GM23338 (cell line): ENCODE measurements around the gene ZDHHC3.

Source experiments
- CREB1 ChIP-seq: fragments of 250-450 bp; sonication (Bioruptor Pico); IDR thresholded peaks from 2 replicates; pipeline ENCODE4 v1.5.0; 2020; ENCODE audit warnings: low read depth, mild to moderate bottlenecking, moderate library complexity
- EZH2 ChIP-seq: fragments of 200-600 bp; sonication (generic); IDR thresholded peaks from one replicate; pipeline ENCODE4 v1.8.0; 2017; ENCODE audit warnings: antibody characterized with exemption, mild to moderate bottlenecking, low read depth; ENCODE audit not compliant: unreplicated experiment
- EZH2phosphoT487 ChIP-seq: fragments of 200-600 bp; sonication (generic); IDR thresholded peaks from one replicate; pipeline ENCODE4 v1.8.1; 2018; ENCODE audit warnings: antibody characterized with exemption; ENCODE audit not compliant: unreplicated experiment
- JUNB ChIP-seq: IDR thresholded peaks from one replicate; pipeline ENCODE4 v1.6.1; 2016; ENCODE audit warnings: antibody characterized with exemption; ENCODE audit not compliant: unreplicated experiment
- NANOG ChIP-seq: IDR thresholded peaks from 2 replicates; pipeline ENCODE4 v1.6.1; 2016; ENCODE audit warnings: antibody characterized with exemption, borderline replicate concordance
- POLR2AphosphoS5 ChIP-seq: IDR thresholded peaks from 2 replicates; pipeline ENCODE4 v1.6.1; 2016; ENCODE audit warnings: antibody characterized with exemption, low read depth
- TF ChIP-seq, protein P1 (sequence below), 2 experiments: fragments of 200-600 bp in 1 of 2; sonication (generic) in 1 of 2; conservative IDR thresholded peaks; 2 replicates each; pipeline versions ENCODE4 v1.5.1 to v1.6.1; 2016 to 2017; ENCODE audit warnings: antibody characterized with exemption in 2 of 2, low read depth in 2 of 2, mild to moderate bottlenecking in 2 of 2, moderate library complexity in 1 of 2
- TF ChIP-seq, protein P2 (sequence below): IDR thresholded peaks from one replicate; pipeline ENCODE4 v1.6.1; 2018; ENCODE audit warnings: antibody characterized with exemption; ENCODE audit not compliant: unreplicated experiment
- TF ChIP-seq, protein P3 (sequence below): IDR thresholded peaks from 2 replicates; pipeline ENCODE4 v1.6.1; 2016; ENCODE audit warnings: antibody characterized with exemption
- TF ChIP-seq, protein P4 (sequence below): fragments of 250-450 bp; sonication (Bioruptor Pico); IDR thresholded peaks from 2 replicates; pipeline ENCODE4 v1.5.0; 2020; ENCODE audit warnings: mild to moderate bottlenecking, moderate library complexity

DNA sequence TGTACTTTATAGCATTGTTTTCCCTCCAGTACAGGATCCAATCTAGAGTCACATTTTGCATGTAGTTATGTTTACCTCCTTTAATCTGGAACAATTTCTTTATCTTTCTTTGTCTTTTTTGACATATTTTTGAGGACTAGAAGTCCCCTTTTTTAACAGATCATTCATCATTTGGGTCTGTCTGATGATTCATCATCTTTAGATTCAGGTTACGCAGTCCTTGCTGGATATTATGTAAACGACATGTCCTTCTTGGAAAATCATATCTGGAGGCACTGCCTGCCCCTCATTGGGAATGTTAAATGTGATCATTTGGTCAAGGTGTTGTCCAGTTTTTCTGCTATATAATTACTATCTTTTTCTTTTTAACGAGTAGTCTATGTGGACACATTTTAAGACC is 83.3 kb downstream of the ZDHHC3 start:
- TF ChIP-seq EZH2phosphoT487 (no peak), EZH2 (no peak), POLR2AphosphoS5 (no peak), CREB1 (CRISPR knock-in tag) (no peak), NANOG (no peak), JUNB (no peak)
- TF ChIP-seq, protein P1, sequence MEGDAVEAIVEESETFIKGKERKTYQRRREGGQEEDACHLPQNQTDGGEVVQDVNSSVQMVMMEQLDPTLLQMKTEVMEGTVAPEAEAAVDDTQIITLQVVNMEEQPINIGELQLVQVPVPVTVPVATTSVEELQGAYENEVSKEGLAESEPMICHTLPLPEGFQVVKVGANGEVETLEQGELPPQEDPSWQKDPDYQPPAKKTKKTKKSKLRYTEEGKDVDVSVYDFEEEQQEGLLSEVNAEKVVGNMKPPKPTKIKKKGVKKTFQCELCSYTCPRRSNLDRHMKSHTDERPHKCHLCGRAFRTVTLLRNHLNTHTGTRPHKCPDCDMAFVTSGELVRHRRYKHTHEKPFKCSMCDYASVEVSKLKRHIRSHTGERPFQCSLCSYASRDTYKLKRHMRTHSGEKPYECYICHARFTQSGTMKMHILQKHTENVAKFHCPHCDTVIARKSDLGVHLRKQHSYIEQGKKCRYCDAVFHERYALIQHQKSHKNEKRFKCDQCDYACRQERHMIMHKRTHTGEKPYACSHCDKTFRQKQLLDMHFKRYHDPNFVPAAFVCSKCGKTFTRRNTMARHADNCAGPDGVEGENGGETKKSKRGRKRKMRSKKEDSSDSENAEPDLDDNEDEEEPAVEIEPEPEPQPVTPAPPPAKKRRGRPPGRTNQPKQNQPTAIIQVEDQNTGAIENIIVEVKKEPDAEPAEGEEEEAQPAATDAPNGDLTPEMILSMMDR (conservative IDR thresholded peaks at IDR 0.05; ENCODE audit: low read depth in 2 of 2): no peak
- TF ChIP-seq, protein P2, sequence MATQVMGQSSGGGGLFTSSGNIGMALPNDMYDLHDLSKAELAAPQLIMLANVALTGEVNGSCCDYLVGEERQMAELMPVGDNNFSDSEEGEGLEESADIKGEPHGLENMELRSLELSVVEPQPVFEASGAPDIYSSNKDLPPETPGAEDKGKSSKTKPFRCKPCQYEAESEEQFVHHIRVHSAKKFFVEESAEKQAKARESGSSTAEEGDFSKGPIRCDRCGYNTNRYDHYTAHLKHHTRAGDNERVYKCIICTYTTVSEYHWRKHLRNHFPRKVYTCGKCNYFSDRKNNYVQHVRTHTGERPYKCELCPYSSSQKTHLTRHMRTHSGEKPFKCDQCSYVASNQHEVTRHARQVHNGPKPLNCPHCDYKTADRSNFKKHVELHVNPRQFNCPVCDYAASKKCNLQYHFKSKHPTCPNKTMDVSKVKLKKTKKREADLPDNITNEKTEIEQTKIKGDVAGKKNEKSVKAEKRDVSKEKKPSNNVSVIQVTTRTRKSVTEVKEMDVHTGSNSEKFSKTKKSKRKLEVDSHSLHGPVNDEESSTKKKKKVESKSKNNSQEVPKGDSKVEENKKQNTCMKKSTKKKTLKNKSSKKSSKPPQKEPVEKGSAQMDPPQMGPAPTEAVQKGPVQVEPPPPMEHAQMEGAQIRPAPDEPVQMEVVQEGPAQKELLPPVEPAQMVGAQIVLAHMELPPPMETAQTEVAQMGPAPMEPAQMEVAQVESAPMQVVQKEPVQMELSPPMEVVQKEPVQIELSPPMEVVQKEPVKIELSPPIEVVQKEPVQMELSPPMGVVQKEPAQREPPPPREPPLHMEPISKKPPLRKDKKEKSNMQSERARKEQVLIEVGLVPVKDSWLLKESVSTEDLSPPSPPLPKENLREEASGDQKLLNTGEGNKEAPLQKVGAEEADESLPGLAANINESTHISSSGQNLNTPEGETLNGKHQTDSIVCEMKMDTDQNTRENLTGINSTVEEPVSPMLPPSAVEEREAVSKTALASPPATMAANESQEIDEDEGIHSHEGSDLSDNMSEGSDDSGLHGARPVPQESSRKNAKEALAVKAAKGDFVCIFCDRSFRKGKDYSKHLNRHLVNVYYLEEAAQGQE: no peak
- TF ChIP-seq, protein P3, sequence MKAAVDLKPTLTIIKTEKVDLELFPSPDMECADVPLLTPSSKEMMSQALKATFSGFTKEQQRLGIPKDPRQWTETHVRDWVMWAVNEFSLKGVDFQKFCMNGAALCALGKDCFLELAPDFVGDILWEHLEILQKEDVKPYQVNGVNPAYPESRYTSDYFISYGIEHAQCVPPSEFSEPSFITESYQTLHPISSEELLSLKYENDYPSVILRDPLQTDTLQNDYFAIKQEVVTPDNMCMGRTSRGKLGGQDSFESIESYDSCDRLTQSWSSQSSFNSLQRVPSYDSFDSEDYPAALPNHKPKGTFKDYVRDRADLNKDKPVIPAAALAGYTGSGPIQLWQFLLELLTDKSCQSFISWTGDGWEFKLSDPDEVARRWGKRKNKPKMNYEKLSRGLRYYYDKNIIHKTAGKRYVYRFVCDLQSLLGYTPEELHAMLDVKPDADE: no peak
- TF ChIP-seq, protein P4, sequence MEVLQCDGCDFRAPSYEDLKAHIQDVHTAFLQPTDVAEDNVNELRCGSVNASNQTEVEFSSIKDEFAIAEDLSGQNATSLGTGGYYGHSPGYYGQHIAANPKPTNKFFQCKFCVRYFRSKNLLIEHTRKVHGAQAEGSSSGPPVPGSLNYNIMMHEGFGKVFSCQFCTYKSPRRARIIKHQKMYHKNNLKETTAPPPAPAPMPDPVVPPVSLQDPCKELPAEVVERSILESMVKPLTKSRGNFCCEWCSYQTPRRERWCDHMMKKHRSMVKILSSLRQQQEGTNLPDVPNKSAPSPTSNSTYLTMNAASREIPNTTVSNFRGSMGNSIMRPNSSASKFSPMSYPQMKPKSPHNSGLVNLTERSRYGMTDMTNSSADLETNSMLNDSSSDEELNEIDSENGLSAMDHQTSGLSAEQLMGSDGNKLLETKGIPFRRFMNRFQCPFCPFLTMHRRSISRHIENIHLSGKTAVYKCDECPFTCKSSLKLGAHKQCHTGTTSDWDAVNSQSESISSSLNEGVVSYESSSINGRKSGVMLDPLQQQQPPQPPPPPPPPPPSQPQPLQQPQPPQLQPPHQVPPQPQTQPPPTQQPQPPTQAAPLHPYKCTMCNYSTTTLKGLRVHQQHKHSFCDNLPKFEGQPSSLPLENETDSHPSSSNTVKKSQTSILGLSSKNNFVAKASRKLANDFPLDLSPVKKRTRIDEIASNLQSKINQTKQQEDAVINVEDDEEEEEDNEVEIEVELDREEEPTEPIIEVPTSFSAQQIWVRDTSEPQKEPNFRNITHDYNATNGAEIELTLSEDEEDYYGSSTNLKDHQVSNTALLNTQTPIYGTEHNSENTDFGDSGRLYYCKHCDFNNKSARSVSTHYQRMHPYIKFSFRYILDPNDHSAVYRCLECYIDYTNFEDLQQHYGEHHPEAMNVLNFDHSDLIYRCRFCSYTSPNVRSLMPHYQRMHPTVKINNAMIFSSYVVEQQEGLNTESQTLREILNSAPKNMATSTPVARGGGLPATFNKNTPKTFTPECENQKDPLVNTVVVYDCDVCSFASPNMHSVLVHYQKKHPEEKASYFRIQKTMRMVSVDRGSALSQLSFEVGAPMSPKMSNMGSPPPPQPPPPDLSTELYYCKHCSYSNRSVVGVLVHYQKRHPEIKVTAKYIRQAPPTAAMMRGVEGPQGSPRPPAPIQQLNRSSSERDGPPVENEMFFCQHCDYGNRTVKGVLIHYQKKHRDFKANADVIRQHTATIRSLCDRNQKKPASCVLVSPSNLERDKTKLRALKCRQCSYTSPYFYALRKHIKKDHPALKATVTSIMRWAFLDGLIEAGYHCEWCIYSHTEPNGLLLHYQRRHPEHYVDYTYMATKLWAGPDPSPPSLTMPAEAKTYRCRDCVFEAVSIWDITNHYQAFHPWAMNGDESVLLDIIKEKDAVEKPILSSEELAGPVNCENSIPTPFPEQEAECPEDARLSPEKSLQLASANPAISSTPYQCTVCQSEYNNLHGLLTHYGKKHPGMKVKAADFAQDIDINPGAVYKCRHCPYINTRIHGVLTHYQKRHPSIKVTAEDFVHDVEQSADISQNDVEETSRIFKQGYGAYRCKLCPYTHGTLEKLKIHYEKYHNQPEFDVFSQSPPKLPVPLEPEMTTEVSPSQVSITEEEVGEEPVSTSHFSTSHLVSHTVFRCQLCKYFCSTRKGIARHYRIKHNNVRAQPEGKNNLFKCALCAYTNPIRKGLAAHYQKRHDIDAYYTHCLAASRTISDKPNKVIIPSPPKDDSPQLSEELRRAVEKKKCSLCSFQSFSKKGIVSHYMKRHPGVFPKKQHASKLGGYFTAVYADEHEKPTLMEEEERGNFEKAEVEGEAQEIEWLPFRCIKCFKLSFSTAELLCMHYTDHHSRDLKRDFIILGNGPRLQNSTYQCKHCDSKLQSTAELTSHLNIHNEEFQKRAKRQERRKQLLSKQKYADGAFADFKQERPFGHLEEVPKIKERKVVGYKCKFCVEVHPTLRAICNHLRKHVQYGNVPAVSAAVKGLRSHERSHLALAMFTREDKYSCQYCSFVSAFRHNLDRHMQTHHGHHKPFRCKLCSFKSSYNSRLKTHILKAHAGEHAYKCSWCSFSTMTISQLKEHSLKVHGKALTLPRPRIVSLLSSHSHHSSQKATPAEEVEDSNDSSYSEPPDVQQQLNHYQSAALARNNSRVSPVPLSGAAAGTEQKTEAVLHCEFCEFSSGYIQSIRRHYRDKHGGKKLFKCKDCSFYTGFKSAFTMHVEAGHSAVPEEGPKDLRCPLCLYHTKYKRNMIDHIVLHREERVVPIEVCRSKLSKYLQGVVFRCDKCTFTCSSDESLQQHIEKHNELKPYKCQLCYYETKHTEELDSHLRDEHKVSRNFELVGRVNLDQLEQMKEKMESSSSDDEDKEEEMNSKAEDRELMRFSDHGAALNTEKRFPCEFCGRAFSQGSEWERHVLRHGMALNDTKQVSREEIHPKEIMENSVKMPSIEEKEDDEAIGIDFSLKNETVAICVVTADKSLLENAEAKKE: no peak
